A673 (cell line): ENCODE data around the gene NCKAP5. TPM values are rescaled to one million over a fixed set of nuclear protein-coding genes. Genes with fewer than 3 reads are reported as not detected.
A peak's percentile ranks its signal among the peaks of the same experiment; 100 is the strongest.

Source experiments
- BruUV-seq: library from RNA; stranded (reverse); fragments of 400-500 nt; replicated peaks from 2 replicates; lab custom pipeline; 2021; lab: Mats Ljungman, UMichigan
- CTCF ChIA-PET: fragments of 300-600 bp; sonication (Branson Sonifier 250); formaldehyde crosslinking; loops from one replicate; lab custom pipeline; 2022; ENCODE audit warnings: antibody characterized with exemption; lab: Charles Lee
- POLR2A ChIA-PET: fragments of 300-600 bp; sonication (Branson Sonifier 250); formaldehyde crosslinking; loops from one replicate; lab custom pipeline; 2022; ENCODE audit warnings: antibody characterized with exemption; ENCODE audit not compliant: low non-redundant PET; lab: Charles Lee
- DNase-seq: peaks from one replicate; pipeline ENCODE4 v3.0.0-alpha.2; 2015; ENCODE audit warnings: low spot score
- H3K27ac ChIP-seq: fragments of 200-600 bp; sonication (generic); 2 replicates; pipeline ENCODE4 v1.5.1; 2016; ENCODE audit warnings: mixed run types, low read depth, mild to moderate bottlenecking, mixed read lengths, antibody characterized with exemption, low read length; ENCODE audit not compliant: poor library complexity, severe bottlenecking
- H3K27me3 ChIP-seq: fragments of 200-600 bp; sonication (generic); replicated peaks from 2 replicates; pipeline ENCODE4 v1.6.1; 2017; ENCODE audit warnings: mixed run types, low read depth, mild to moderate bottlenecking, mixed read lengths, antibody characterized with exemption, low read length; ENCODE audit not compliant: insufficient read depth, poor library complexity
- H3K36me3 ChIP-seq: fragments of 200-600 bp; sonication (generic); 2 replicates; pipeline ENCODE4 v1.6.1; 2016; ENCODE audit warnings: mixed run types, mild to moderate bottlenecking, mixed read lengths, antibody characterized with exemption, low read length; ENCODE audit not compliant: insufficient read depth, poor library complexity, severe bottlenecking
- H3K4me1 ChIP-seq: fragments of 200-600 bp; sonication (generic); 2 replicates; pipeline ENCODE4 v1.6.1; 2017; ENCODE audit warnings: mixed run types, mild to moderate bottlenecking, mixed read lengths, antibody characterized with exemption, low read length; ENCODE audit not compliant: insufficient read depth, poor library complexity, severe bottlenecking
- H3K4me3 ChIP-seq: fragments of 200-600 bp; sonication (generic); 2 replicates; pipeline ENCODE4 v1.5.1; 2016; ENCODE audit warnings: low read depth, mixed run types, mild to moderate bottlenecking, mixed read lengths, low read length; ENCODE audit not compliant: poor library complexity, severe bottlenecking
- H3K9me3 ChIP-seq: fragments of 200-600 bp; sonication (generic); 2 replicates; pipeline ENCODE4 v1.6.1; 2016; ENCODE audit warnings: mixed run types, low read depth, mild to moderate bottlenecking, mixed read lengths, antibody characterized with exemption, low read length; ENCODE audit not compliant: poor library complexity, severe bottlenecking
- EZH2 ChIP-seq: fragments of 200-600 bp; sonication (generic); IDR thresholded peaks from 2 replicates; pipeline ENCODE4 v1.6.1; 2017; ENCODE audit warnings: borderline replicate concordance, low read depth, mild to moderate bottlenecking, mixed read lengths, antibody characterized with exemption, low read length; ENCODE audit not compliant: poor library complexity, severe bottlenecking
- intact Hi-C: fragments of 100-400 bp; cut with micrococcal nuclease; formaldehyde crosslinking; loops from one replicate; pipeline ENCODE4 v1.10.0; 2022; ENCODE audit not compliant: unreplicated experiment
- total RNA-seq: library from RNA; stranded (reverse); gene quantifications from 2 replicates; pipeline ENCODE4 v1.2.3, GENCODE V29; 2021
- TF ChIP-seq, protein P1 (sequence below): fragments of 300-800, 200-600 bp; sonication (generic); conservative IDR thresholded peaks from 2 replicates; pipeline ENCODE4 v1.5.1; 2017; ENCODE audit warnings: low read depth, mild to moderate bottlenecking, antibody characterized with exemption, low read length, moderate library complexity, mixed read lengths

NCKAP5 gene
- total RNA-seq, 1 experiment from 2014 or later, result 26.6 TPM

DNA sequence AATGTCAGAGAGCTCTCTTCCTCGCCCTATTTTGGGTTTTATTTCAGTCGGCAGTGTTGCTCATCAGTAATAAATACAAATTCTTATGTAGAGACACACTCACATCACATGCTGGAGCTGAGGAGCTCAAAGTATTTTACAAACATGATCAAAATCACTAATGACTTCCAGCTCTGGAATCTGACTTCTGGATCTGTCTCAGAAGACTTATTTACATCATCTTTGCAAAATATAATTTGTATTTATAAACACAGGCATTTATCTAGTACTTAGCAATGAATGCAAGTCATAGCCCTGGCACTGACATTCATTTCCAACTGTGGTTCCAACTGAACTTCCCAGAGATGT, 327.1 kb downstream of the NCKAP5 start:
- H3K27me3 ChIP-seq, result no peaks in the 10 kb centered on the region
- CTCF ChIA-PET, result no interaction called here
- POLR2A ChIA-PET, result interaction anchor here (0.6 kb wide), 1 partner anchor 326 kb away, joined by 4 read pairs; no protein-coding TSS in a partner anchor
- no peak for DNase-seq
- TF ChIP-seq, protein P1, sequence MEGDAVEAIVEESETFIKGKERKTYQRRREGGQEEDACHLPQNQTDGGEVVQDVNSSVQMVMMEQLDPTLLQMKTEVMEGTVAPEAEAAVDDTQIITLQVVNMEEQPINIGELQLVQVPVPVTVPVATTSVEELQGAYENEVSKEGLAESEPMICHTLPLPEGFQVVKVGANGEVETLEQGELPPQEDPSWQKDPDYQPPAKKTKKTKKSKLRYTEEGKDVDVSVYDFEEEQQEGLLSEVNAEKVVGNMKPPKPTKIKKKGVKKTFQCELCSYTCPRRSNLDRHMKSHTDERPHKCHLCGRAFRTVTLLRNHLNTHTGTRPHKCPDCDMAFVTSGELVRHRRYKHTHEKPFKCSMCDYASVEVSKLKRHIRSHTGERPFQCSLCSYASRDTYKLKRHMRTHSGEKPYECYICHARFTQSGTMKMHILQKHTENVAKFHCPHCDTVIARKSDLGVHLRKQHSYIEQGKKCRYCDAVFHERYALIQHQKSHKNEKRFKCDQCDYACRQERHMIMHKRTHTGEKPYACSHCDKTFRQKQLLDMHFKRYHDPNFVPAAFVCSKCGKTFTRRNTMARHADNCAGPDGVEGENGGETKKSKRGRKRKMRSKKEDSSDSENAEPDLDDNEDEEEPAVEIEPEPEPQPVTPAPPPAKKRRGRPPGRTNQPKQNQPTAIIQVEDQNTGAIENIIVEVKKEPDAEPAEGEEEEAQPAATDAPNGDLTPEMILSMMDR, result no peak
- no peak for TF ChIP-seq EZH2
- H3K4me1 ChIP-seq, result peaks cover 71% of the 10 kb centered on the region
- H3K36me3 ChIP-seq, result no peaks in the 10 kb centered on the region
- H3K9me3 ChIP-seq, result no peaks in the 10 kb centered on the region
- intact Hi-C loops, result no loop called here
- no TSS peak for BruUV-seq
- peak overlapping the region; percentile 24 for H3K4me3 ChIP-seq
- peak overlapping the region; percentile 63 for H3K27ac ChIP-seq

- intact Hi-C loops, result no loop called here
- Histone ChIP-seq H3K4me3 (peak overlapping the region; percentile 24), H3K4me1 (peaks cover 68% of the 10 kb centered on the region), H3K9me3 (no peaks in the 10 kb centered on the region), H3K27ac (peak overlapping the region; percentile 63), H3K36me3 (no peaks in the 10 kb centered on the region), H3K27me3 (no peaks in the 10 kb centered on the region)
- BruUV-seq, result no TSS peak
- POLR2A ChIA-PET, result interaction anchor here (0.6 kb wide), 1 partner anchor 326 kb away, joined by 4 read pairs; no protein-coding TSS in a partner anchor
- peak; percentile 85 for DNase-seq
- CTCF ChIA-PET, result no interaction called here
- TF ChIP-seq, protein P1, result no peak
- TF ChIP-seq EZH2, result no peak
Measured at GRCh38 chr2:133240491-133241223, 327.6 kb downstream of the NCKAP5 start.

DNA sequence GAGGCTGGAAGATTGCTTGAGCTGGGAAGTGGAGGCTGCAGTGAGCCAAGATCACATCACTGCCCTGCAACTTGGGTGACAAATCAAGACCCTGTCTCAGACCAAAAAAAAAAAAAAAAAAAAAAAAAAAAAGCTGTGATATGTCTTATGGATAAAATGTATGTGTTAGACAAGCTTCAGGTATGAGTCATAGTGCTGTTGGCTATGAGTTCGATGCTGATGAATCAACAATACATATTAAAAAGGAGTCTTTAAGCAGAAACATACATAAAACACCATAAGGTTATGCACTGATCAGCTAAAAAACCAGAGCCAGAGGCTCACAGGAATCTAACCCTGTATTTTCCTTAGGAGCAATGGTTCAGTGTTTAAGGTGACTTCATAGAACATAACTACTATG, 332.3 kb downstream of the NCKAP5 start:
- TF ChIP-seq, protein P1, result no peak
- TF ChIP-seq EZH2, result no peak
- Histone ChIP-seq H3K27ac (no peak overlapping the region), H3K4me3 (no peak overlapping the region), H3K27me3 (no peaks in the 10 kb centered on the region), H3K9me3 (no peaks in the 10 kb centered on the region), H3K36me3 (no peaks in the 10 kb centered on the region), H3K4me1 (peaks cover 44% of the 10 kb centered on the region)
- intact Hi-C loops, result no loop called here
- POLR2A ChIA-PET, result no interaction called here
- BruUV-seq, result no TSS peak
- CTCF ChIA-PET, result no interaction called here
- DNase-seq, result peak; percentile 18
